ENCODE data around the gene CAMKK2. TPM values are rescaled to one million over a fixed set of nuclear protein-coding genes. Genes with fewer than 3 reads are reported as not detected.
A peak's percentile ranks its signal among the peaks of the same experiment; 100 is the strongest.
"Not testable (repeated sequence)": the region's sequence is repeated elsewhere in the genome, so short reads cannot be mapped to it uniquely, and the experiment has no call there.

CAMKK2 gene
- total RNA-seq, 2 donors from 2014 or later = 14.4 to 16.9 TPM

- H3K27ac ChIP-seq = no peak overlapping the region
- DNase-seq (ENCODE audit: low spot score) = no peak
- no peak overlapping the region for H3K4me3 ChIP-seq
- H3K4me1 ChIP-seq = peaks cover 0 to 39% of the 10 kb centered on the region in 2 donors
- H3K9me3 ChIP-seq = no peaks in the 10 kb centered on the region
- no peak for TF ChIP-seq CTCF (IDR thresholded peaks at IDR 0.05)
- no peaks in the 10 kb centered on the region for H3K36me3 ChIP-seq
- H3K27me3 ChIP-seq = no peaks in the 10 kb centered on the region
Observed at GRCh38 chr12:121283841-121284240, 12.7 kb downstream of the CAMKK2 start.

- DNase-seq (ENCODE audit: low spot score) = no peak
- no peak overlapping the region for H3K27ac ChIP-seq
Observed at GRCh38 chr12:121283388-121283787, 13.1 kb downstream of the CAMKK2 start.

GRCh38 chr12:121282910-121283309 lies 13.6 kb downstream of the CAMKK2 start:
- Histone ChIP-seq H3K27ac (peak overlapping the region; percentile 31 to 39), H3K4me1 (peaks cover 0 to 40% of the 10 kb centered on the region in 2 donors)
- not testable (repeated sequence) for H3K27me3 ChIP-seq; H3K9me3 ChIP-seq; H3K36me3 ChIP-seq; DNase-seq (ENCODE audit: low spot score); H3K4me3 ChIP-seq

More at GRCh38 chr12:121283388-121283787, 13.1 kb downstream of the CAMKK2 start:
- Histone ChIP-seq H3K36me3 (no peaks in the 10 kb centered on the region), H3K9me3 (no peaks in the 10 kb centered on the region), H3K4me3 (no peak overlapping the region), H3K27me3 (no peaks in the 10 kb centered on the region), H3K4me1 (peaks cover 0 to 39% of the 10 kb centered on the region in 2 donors)
- no peak for TF ChIP-seq CTCF (IDR thresholded peaks at IDR 0.05)

DNA sequence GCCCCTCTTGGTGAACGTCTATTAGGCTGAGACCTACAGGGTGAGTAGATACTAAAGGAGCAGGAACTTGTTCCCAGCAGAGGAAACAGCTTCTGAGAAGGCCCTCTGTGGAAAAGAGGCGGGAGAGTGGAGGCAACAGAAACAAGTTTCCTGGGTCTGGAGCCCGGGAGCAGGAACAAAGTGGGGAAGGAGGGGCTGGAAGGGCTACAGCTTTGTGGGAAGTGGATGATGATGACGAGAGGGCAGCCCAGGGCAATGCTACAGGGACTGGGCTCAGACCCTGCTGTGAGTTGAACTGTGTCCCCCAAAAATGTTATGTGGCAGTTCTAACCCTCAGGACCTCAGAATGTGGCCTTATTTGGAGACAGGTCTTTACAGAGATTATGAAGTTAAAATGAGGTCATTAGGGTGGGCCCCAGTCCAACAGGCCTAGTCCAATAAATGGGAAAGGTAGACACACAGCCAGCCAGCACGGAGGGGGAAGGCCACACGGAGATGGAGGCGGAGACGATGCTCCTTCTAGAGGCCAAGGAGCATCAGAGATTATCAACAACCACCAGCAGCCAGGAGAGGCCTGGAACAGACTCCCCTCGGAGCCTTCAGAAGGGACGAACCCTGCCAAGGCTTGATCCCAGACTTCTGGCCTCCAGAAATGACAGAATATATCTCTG lies 14.3 kb downstream of the CAMKK2 start:
- H3K27ac ChIP-seq = peak overlapping the region; percentile 31 to 39

GRCh38 chr12:121281116-121281515 lies 15.4 kb downstream of the CAMKK2 start:
- H3K27me3 ChIP-seq; H3K4me3 ChIP-seq; H3K9me3 ChIP-seq; H3K36me3 ChIP-seq; H3K27ac ChIP-seq; DNase-seq (ENCODE audit: low spot score): not testable (repeated sequence)
- H3K4me1 ChIP-seq = peaks cover 0 to 40% of the 10 kb centered on the region in 2 donors

More for the DNA sequence above, 14.3 kb downstream of the CAMKK2 start:
- DNase-seq (ENCODE audit: low spot score) = no peak
- H3K9me3 ChIP-seq = no peaks in the 10 kb centered on the region
- H3K27me3 ChIP-seq = no peaks in the 10 kb centered on the region
- no peaks in the 10 kb centered on the region for H3K36me3 ChIP-seq
- TF ChIP-seq CTCF (IDR thresholded peaks at IDR 0.05) = no peak
- H3K4me1 ChIP-seq = peaks cover 0 to 40% of the 10 kb centered on the region in 2 donors
- no peak overlapping the region for H3K4me3 ChIP-seq

GRCh38 chr12:121280531-121280930 lies 16.0 kb downstream of the CAMKK2 start:
- not testable (repeated sequence) for H3K9me3 ChIP-seq; H3K36me3 ChIP-seq; DNase-seq (ENCODE audit: low spot score); H3K27ac ChIP-seq; H3K27me3 ChIP-seq; H3K4me3 ChIP-seq
- H3K4me1 ChIP-seq = peaks cover 0 to 39% of the 10 kb centered on the region in 2 donors

DNA sequence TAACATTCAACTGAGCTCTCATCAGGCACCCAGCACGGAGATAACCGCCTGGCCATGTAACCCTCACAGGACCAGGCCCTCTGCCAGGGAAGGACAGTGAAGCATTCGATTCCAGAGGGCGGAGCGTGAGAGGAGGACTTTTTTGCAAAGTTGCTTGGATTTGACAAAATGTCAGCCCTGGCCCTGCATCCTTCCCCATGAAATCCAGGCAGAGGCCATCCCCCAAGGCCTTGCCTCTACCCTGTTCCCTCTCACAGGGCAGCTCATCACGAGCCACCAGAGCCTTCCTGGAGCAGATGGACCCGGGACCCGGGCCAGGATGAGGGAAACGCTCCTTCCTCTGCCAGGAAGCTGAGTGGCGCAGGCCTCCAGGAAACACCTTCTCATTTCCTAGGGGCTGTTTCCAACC lies 17.0 kb downstream of the CAMKK2 start:
- DNase-seq (ENCODE audit: low spot score) = no peak
- H3K27me3 ChIP-seq = no peaks in the 10 kb centered on the region
- peaks cover under 1% of the 10 kb centered on the region for H3K36me3 ChIP-seq
- TF ChIP-seq CTCF (IDR thresholded peaks at IDR 0.05) = no peak
- no peak overlapping the region for H3K4me3 ChIP-seq
- H3K9me3 ChIP-seq = no peaks in the 10 kb centered on the region
- H3K27ac ChIP-seq = peak overlapping the region; percentile 44 to 63
- peaks cover 0 to 28% of the 10 kb centered on the region in 2 donors for H3K4me1 ChIP-seq
